GM13977 (cell line): ENCODE data around the gene DLG2.

ENCODE experiments used
- DNase-seq: peaks from one replicate; pipeline ENCODE4 v3.0.0; 2012; ENCODE audit warnings: low spot score
- CTCF ChIP-seq: IDR thresholded peaks from 2 replicates; pipeline ENCODE4 v1.5.1; 2012; ENCODE audit warnings: mild to moderate bottlenecking, control low read depth; ENCODE audit not compliant: insufficient read depth; ENCODE audit errors: extremely low read depth, missing control alignments
- in situ Hi-C: fragments of 300-500 bp; cut with MboI; formaldehyde crosslinking; loops from one replicate; pipeline ENCODE4 v1.12.0; 2022; ENCODE audit warnings: low sequenced_read_pairs, low pct_unique_long_range_greater_than_20kb, mixed read lengths, inconsistent platforms; ENCODE audit not compliant: unreplicated experiment

Gene DLG2

DNA sequence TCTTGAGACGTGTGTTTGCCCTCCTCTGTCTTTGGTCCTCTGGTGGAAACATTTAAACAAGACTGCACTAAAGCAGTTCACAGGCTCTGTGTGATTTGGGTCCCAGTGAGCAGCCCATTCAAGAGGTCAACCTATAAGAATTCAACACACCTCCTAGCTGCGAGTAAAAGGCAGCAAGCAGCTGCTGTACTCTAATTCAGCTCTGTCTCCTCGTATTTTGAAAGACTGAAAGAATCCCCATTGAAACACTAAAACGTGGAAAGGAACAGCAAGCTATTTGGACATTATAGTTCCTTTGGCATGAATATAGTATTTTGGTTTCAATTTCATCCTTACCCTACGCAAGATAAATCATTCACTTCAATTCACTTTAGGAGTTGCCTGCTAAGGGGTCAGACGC, 1046.7 kb downstream of the DLG2 start:
- no peak for TF ChIP-seq CTCF
- no peak for DNase-seq
- in situ Hi-C loops: no loop called here

- in situ Hi-C loops: loop anchor here (25.0 kb wide), 2 partner anchors 737 to 1013 kb away; no protein-coding TSS in a partner anchor
- no peak for DNase-seq
- TF ChIP-seq CTCF: no peak
These were observed 1053.3 kb downstream of the DLG2 start for GRCh38 chr11:84573868-84574267.

DNA sequence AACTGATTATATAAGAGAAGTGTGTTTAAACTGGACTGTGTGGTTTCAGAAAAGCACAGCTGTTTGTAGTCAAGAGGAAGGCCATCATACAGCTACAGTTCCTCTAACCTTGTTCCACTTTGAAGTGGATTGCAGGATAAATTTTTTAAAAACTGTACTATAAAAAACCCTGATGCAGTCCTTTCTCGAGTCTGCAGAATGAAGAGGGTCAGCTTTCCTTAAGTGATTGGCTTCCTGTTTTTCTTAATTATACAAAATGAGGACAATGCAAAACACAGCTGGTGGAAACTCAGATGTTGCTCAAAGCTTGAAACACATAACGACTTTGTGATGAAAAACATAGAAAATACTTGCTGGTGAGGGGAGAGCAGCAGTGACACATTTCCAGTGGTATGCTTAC, 1060.5 kb downstream of the DLG2 start:
- no peak for TF ChIP-seq CTCF
- no peak for DNase-seq
- in situ Hi-C loops: loop anchor here (25.0 kb wide), 2 partner anchors 729 to 1021 kb away; no protein-coding TSS in a partner anchor

GRCh38 chr11:84564867-84565184, 1062.3 kb downstream of the DLG2 start:
- in situ Hi-C loops: loop anchor here (25.0 kb wide), 2 partner anchors 728 to 1022 kb away; no protein-coding TSS in a partner anchor
- TF ChIP-seq CTCF: no peak
- no peak for DNase-seq

- peak; percentile 83 for TF ChIP-seq CTCF
- peak; percentile 26 for DNase-seq
- in situ Hi-C loops: loop anchor here (25.0 kb wide), 2 partner anchors 727 to 1023 kb away; no protein-coding TSS in a partner anchor
These were observed 1062.8 kb downstream of the DLG2 start for GRCh38 chr11:84564180-84564866.

GRCh38 chr11:84563356-84563755, 1063.8 kb downstream of the DLG2 start:
- in situ Hi-C loops: loop anchor here (25.0 kb wide), 2 partner anchors 726 to 1024 kb away; no protein-coding TSS in a partner anchor

More at GRCh38 chr11:84563356-84563755, 1063.8 kb downstream of the DLG2 start:
- no peak for TF ChIP-seq CTCF
- DNase-seq: no peak
